ENCODE data around the gene VAPB. TPM values are rescaled to one million over a fixed set of nuclear protein-coding genes. Genes with fewer than 3 reads are reported as not detected.

The VAPB gene
- total and polyA plus RNA-seq, 7 donors = 23.4 to 47.6 (median 36.9) TPM

GRCh38 chr20:58492795-58493524, 103.9 kb downstream of the VAPB start:
- Histone ChIP-seq H3K27ac (no peak overlapping the region), H3K4me1 (no peaks in the 10 kb centered on the region), H3K9me3 (no peaks in the 10 kb centered on the region), H3K4me3 (no peak overlapping the region), H3K36me3 (no peaks in the 10 kb centered on the region), H3K27me3 (no peaks in the 10 kb centered on the region)
- intact Hi-C loops (cut with DNase I) = no loop called here
- 80 to 83% methylated on average over 4 of the region's 4 CpGs for WGBS, 2 donors
- DNase-seq = no peak
- TF ChIP-seq EP300 (IDR thresholded peaks at IDR 0.05) = no peak
- no peak for TF ChIP-seq POLR2AphosphoS5 (IDR thresholded peaks at IDR 0.05)
- no peak for TF ChIP-seq POLR2A (IDR thresholded peaks at IDR 0.05)
- TF ChIP-seq CTCF (IDR thresholded peaks at IDR 0.05) = no peak

GRCh38 chr20:58494923-58495622, 106.0 kb downstream of the VAPB start:
- Histone ChIP-seq H3K4me3 (no peak overlapping the region), H3K9me3 (no peaks in the 10 kb centered on the region), H3K27me3 (no peaks in the 10 kb centered on the region), H3K4me1 (no peaks in the 10 kb centered on the region), H3K27ac (no peak overlapping the region), H3K36me3 (no peaks in the 10 kb centered on the region)
- 86 to 90% methylated on average over 13 of the region's 13 CpGs for WGBS, 2 donors
- no peak for DNase-seq
- TF ChIP-seq EP300 (IDR thresholded peaks at IDR 0.05) = no peak
- TF ChIP-seq POLR2AphosphoS5 (IDR thresholded peaks at IDR 0.05) = no peak
- no peak for TF ChIP-seq CTCF (IDR thresholded peaks at IDR 0.05)
- no peak for TF ChIP-seq POLR2A (IDR thresholded peaks at IDR 0.05)
- intact Hi-C loops (cut with DNase I) = no loop called here

- 91 to 94% methylated on average over 15 of the region's 15 CpGs for WGBS, 2 donors
- H3K36me3 ChIP-seq = no peaks in the 10 kb centered on the region
- H3K4me1 ChIP-seq = no peaks in the 10 kb centered on the region
- no peaks in the 10 kb centered on the region for H3K27me3 ChIP-seq
- no peak overlapping the region for H3K4me3 ChIP-seq
- H3K27ac ChIP-seq = no peak overlapping the region
- no peak for DNase-seq
- no peaks in the 10 kb centered on the region for H3K9me3 ChIP-seq
- intact Hi-C loops (cut with DNase I) = no loop called here
- TF ChIP-seq POLR2AphosphoS5 (IDR thresholded peaks at IDR 0.05) (no peak), CTCF (IDR thresholded peaks at IDR 0.05) (no peak), POLR2A (IDR thresholded peaks at IDR 0.05) (no peak), EP300 (IDR thresholded peaks at IDR 0.05) (no peak)
Measured at GRCh38 chr20:58495623-58496428, 106.8 kb downstream of the VAPB start.

GRCh38 chr20:58496429-58496769, 107.4 kb downstream of the VAPB start:
- H3K9me3 ChIP-seq = peaks cover 0 to under 1% (median 0%) of the 10 kb centered on the region in 4 donors
- no peak for DNase-seq
- 89 to 94% methylated on average over 6 of the region's 6 CpGs for WGBS, 2 donors
- no peaks in the 10 kb centered on the region for H3K36me3 ChIP-seq
- intact Hi-C loops (cut with DNase I) = no loop called here
- no peak overlapping the region for H3K27ac ChIP-seq
- H3K27me3 ChIP-seq = no peaks in the 10 kb centered on the region
- H3K4me3 ChIP-seq = no peak overlapping the region
- TF ChIP-seq POLR2AphosphoS5 (IDR thresholded peaks at IDR 0.05) (no peak), CTCF (IDR thresholded peaks at IDR 0.05) (no peak), EP300 (IDR thresholded peaks at IDR 0.05) (no peak), POLR2A (IDR thresholded peaks at IDR 0.05) (no peak)
- no peaks in the 10 kb centered on the region for H3K4me1 ChIP-seq
